ENCODE results near the gene SLC22A31.

GRCh38 chr16:89177501-89177900 lies 22.8 kb downstream of the SLC22A31 start:
- TF ChIP-seq, protein P1, sequence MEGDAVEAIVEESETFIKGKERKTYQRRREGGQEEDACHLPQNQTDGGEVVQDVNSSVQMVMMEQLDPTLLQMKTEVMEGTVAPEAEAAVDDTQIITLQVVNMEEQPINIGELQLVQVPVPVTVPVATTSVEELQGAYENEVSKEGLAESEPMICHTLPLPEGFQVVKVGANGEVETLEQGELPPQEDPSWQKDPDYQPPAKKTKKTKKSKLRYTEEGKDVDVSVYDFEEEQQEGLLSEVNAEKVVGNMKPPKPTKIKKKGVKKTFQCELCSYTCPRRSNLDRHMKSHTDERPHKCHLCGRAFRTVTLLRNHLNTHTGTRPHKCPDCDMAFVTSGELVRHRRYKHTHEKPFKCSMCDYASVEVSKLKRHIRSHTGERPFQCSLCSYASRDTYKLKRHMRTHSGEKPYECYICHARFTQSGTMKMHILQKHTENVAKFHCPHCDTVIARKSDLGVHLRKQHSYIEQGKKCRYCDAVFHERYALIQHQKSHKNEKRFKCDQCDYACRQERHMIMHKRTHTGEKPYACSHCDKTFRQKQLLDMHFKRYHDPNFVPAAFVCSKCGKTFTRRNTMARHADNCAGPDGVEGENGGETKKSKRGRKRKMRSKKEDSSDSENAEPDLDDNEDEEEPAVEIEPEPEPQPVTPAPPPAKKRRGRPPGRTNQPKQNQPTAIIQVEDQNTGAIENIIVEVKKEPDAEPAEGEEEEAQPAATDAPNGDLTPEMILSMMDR (IDR thresholded peaks at IDR 0.05; ENCODE audit: low read depth, low read length): no peak
- TF ChIP-seq EZH2phosphoT487 (IDR thresholded peaks at IDR 0.05; ENCODE audit: low read depth): no peak
